ENCODE data around the gene DIAPH3. TPM values are rescaled to one million over a fixed set of nuclear protein-coding genes. Genes with fewer than 3 reads are reported as not detected.

DIAPH3 gene
- polyA plus RNA-seq, 1 donor from 2014 or later: 0.37 TPM

- Histone ChIP-seq H4K20me1 (ENCODE audit: insufficient read depth) (no peaks in the 10 kb centered on the region), H3K27ac (ENCODE audit: low read length) (no peak overlapping the region), H3K9me2 (ENCODE audit: insufficient read depth, low read length) (no peaks in the 10 kb centered on the region), H3K9ac (ENCODE audit: low read length) (no peak overlapping the region), H3F3A (ENCODE audit: insufficient read depth, low read length, poor library complexity, severe bottlenecking) (no peaks in the 10 kb centered on the region), H3K9me3 (ENCODE audit: low read length) (no peaks in the 10 kb centered on the region), H3K4me3 (ENCODE audit: low read length) (no peak overlapping the region), H3K36me3 (ENCODE audit: insufficient read depth, low read length) (no peaks in the 10 kb centered on the region), H3K4me2 (ENCODE audit: low read length) (no peak overlapping the region), H3K27me3 (ENCODE audit: insufficient read depth, low read depth, low read length) (no peaks in the 10 kb centered on the region), H2AFZ (ENCODE audit: low read depth, low read length) (no peak overlapping the region), H3K79me2 (replicated peaks; ENCODE audit: insufficient read depth, low read length) (no peaks in the 10 kb centered on the region)
- TF ChIP-seq TAF1 (IDR thresholded peaks at IDR 0.05; ENCODE audit: low read depth) (no peak), CTCF (IDR thresholded peaks at IDR 0.05; ENCODE audit: poor library complexity, severe bottlenecking) (no peak), POLR2AphosphoS5 (IDR thresholded peaks at IDR 0.05) (no peak), MXI1 (conservative IDR thresholded peaks at IDR 0.05; ENCODE audit: poor library complexity, severe bottlenecking) (no peak), RAD21 (conservative IDR thresholded peaks at IDR 0.05) (no peak), SMC3 (conservative IDR thresholded peaks at IDR 0.05; ENCODE audit: poor library complexity) (no peak), EP300 (conservative IDR thresholded peaks at IDR 0.05; ENCODE audit: poor library complexity, severe bottlenecking) (no peak), EZH2 (IDR thresholded peaks at IDR 0.05; ENCODE audit: borderline replicate concordance, insufficient read depth, low read length, poor library complexity, severe bottlenecking) (no peak)
- TF ChIP-seq, protein P1, sequence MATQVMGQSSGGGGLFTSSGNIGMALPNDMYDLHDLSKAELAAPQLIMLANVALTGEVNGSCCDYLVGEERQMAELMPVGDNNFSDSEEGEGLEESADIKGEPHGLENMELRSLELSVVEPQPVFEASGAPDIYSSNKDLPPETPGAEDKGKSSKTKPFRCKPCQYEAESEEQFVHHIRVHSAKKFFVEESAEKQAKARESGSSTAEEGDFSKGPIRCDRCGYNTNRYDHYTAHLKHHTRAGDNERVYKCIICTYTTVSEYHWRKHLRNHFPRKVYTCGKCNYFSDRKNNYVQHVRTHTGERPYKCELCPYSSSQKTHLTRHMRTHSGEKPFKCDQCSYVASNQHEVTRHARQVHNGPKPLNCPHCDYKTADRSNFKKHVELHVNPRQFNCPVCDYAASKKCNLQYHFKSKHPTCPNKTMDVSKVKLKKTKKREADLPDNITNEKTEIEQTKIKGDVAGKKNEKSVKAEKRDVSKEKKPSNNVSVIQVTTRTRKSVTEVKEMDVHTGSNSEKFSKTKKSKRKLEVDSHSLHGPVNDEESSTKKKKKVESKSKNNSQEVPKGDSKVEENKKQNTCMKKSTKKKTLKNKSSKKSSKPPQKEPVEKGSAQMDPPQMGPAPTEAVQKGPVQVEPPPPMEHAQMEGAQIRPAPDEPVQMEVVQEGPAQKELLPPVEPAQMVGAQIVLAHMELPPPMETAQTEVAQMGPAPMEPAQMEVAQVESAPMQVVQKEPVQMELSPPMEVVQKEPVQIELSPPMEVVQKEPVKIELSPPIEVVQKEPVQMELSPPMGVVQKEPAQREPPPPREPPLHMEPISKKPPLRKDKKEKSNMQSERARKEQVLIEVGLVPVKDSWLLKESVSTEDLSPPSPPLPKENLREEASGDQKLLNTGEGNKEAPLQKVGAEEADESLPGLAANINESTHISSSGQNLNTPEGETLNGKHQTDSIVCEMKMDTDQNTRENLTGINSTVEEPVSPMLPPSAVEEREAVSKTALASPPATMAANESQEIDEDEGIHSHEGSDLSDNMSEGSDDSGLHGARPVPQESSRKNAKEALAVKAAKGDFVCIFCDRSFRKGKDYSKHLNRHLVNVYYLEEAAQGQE (IDR thresholded peaks at IDR 0.05; ENCODE audit: borderline replicate concordance): no peak
These were observed 490.4 kb downstream of the DIAPH3 start for GRCh38 chr13:59673286-59673685.

DNA sequence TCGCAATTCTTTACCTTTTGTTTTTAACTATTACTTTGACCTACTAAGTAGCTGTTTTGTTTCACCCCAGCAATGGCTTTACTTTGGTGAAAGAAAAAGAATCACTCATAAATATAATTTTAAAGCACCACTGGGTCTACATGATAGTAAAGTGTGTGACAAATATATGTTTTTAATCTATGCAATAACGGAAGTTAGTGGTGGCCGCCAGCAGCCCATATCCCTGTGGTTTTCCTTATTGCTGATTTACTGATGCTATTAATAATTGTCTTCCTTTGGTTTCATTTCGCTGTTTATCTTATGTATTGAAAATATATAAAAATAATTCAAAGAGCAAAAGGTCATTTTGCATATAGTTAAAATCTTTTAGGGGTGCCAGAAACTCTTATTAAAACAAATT is 491.3 kb downstream of the DIAPH3 start:
- Histone ChIP-seq H3K9me3 (ENCODE audit: low read length) (no peaks in the 10 kb centered on the region), H3K79me2 (replicated peaks; ENCODE audit: insufficient read depth, low read length) (no peaks in the 10 kb centered on the region), H3K9ac (ENCODE audit: low read length) (no peak overlapping the region), H3K9me2 (ENCODE audit: insufficient read depth, low read length) (no peaks in the 10 kb centered on the region), H3F3A (ENCODE audit: insufficient read depth, low read length, poor library complexity, severe bottlenecking) (no peaks in the 10 kb centered on the region), H3K4me3 (ENCODE audit: low read length) (no peak overlapping the region), H3K27ac (ENCODE audit: low read length) (no peak overlapping the region), H3K4me2 (ENCODE audit: low read length) (no peak overlapping the region), H2AFZ (ENCODE audit: low read depth, low read length) (no peak overlapping the region), H3K27me3 (ENCODE audit: insufficient read depth, low read depth, low read length) (no peaks in the 10 kb centered on the region), H3K36me3 (ENCODE audit: insufficient read depth, low read length) (no peaks in the 10 kb centered on the region), H4K20me1 (ENCODE audit: insufficient read depth) (no peaks in the 10 kb centered on the region)
- no peak for TF ChIP-seq SMC3 (conservative IDR thresholded peaks at IDR 0.05; ENCODE audit: poor library complexity)
- TF ChIP-seq, protein P1 (IDR thresholded peaks at IDR 0.05; ENCODE audit: borderline replicate concordance): no peak
- TF ChIP-seq EZH2 (IDR thresholded peaks at IDR 0.05; ENCODE audit: borderline replicate concordance, insufficient read depth, low read length, poor library complexity, severe bottlenecking): no peak
- no peak for TF ChIP-seq CTCF (IDR thresholded peaks at IDR 0.05; ENCODE audit: poor library complexity, severe bottlenecking)
- no peak for TF ChIP-seq POLR2AphosphoS5 (IDR thresholded peaks at IDR 0.05)
- TF ChIP-seq MXI1 (conservative IDR thresholded peaks at IDR 0.05; ENCODE audit: poor library complexity, severe bottlenecking): no peak
- TF ChIP-seq TAF1 (IDR thresholded peaks at IDR 0.05; ENCODE audit: low read depth): no peak
- no peak for TF ChIP-seq EP300 (conservative IDR thresholded peaks at IDR 0.05; ENCODE audit: poor library complexity, severe bottlenecking)
- TF ChIP-seq RAD21 (conservative IDR thresholded peaks at IDR 0.05): no peak
